Measurements from ENCODE around the gene ARHGAP9. TPM values are rescaled to one million over a fixed set of nuclear protein-coding genes. Genes with fewer than 3 reads are reported as not detected.
A peak's percentile ranks its signal among the peaks of the same experiment; 100 is the strongest.

ARHGAP9 gene
- total RNA-seq, 4 donors from 2014 or later: 3.2 to 6.3 (median 4.6) TPM

DNA sequence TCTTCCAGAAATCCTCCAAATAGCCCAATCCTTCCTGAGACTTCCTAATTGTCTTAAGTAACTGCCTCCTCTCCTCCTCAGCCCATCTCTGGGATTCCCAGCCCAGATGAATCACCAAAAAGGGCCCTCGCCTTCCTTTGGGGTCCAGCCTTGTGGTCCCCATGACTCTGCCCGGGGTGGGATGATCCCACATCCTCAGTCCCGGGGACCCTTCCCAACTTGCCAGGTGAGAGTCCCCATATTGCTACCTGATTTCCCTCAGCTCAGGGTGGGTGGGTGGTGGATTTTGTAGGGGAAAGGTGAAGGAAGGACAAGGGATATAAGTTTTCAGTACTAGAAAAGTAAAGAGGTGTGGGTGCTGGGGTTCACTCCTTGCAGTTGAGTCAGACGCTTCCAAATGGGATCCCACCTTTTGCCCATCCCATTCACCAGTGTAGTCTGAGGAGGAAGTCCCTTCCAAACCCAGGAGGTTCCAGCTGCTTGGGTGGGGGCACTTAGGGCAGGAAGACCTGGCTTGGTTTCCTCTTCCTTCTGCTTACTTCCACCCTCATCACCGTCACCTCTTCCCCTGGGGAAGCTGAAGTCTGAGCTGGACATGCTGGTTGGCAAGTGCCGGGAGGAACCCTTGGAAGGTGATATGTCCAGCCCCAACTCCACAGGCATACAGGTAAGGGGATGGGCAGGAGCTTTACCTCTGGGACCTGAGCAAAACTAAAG is 14.5 kb downstream of the ARHGAP9 start:
- Histone ChIP-seq H3K27me3 (no peaks in the 10 kb centered on the region), H3K9me3 (no peaks in the 10 kb centered on the region), H3K4me3 (replicated peaks in 1 of 3) (no peak overlapping the region), H3K36me3 (no peaks in the 10 kb centered on the region), H3K4me1 (peaks cover 11 to 14% of the 10 kb centered on the region in 2 donors), H3K27ac (no peak overlapping the region)
- 83 to 85% methylated on average over 6 of the region's 6 CpGs for WGBS, 2 donors
- DNase-seq: no peak
- intact Hi-C loops (cut with DNase I): no loop called here
- TF ChIP-seq POLR2A (IDR thresholded peaks at IDR 0.05) (no peak), CTCF (IDR thresholded peaks at IDR 0.05) (no peak)

DNA sequence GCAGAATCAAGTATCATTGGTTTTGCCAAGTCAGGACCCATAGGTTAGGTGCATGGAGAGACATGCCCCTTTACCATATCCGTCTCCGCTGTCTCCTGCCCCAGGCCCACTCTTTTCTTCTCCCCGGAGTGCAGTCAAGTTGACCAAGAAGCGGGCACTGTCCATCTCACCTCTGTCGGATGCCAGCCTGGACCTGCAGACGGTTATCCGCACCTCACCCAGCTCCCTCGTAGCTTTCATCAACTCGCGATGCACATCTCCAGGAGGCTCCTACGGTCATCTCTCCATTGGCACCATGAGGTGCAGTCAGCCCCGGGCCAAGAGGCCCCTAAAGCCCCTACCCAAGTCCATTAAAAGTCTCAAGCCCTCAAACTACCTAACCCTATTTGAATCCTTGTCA is 15.1 kb downstream of the ARHGAP9 start:
- Histone ChIP-seq H3K4me1 (peaks cover 16 to 18% of the 10 kb centered on the region in 2 donors), H3K9me3 (no peaks in the 10 kb centered on the region), H3K27ac (no peak overlapping the region), H3K4me3 (replicated peaks in 1 of 3) (no peak overlapping the region), H3K36me3 (no peaks in the 10 kb centered on the region), H3K27me3 (no peaks in the 10 kb centered on the region)
- DNase-seq: no peak
- WGBS, 2 donors: 94% methylated on average over 12 of the region's 12 CpGs
- intact Hi-C loops (cut with DNase I): no loop called here
- TF ChIP-seq CTCF (IDR thresholded peaks at IDR 0.05): no peak
- no peak for TF ChIP-seq POLR2A (IDR thresholded peaks at IDR 0.05)

- intact Hi-C loops (cut with DNase I): no loop called here
- whole genome bisulfite sequencing, 2 donors: 21 to 27% methylated on average over 5 of the region's 5 CpGs
These were observed 16.8 kb downstream of the ARHGAP9 start for GRCh38 chr12:57462912-57463253.

GRCh38 chr12:57462251-57462911 is 17.3 kb downstream of the ARHGAP9 start:
- H3K36me3 ChIP-seq: no peaks in the 10 kb centered on the region
- intact Hi-C loops (cut with DNase I): no loop called here
- 1 to 2% methylated on average over 21 to 27 of the region's 28 CpGs for WGBS, 2 donors
- peaks cover 21 to 23% of the 10 kb centered on the region in 2 donors for H3K4me1 ChIP-seq
- peak overlapping the region in 2 of 3 donors; percentile 15 to 45 for H3K4me3 ChIP-seq (replicated peaks in 1 of 3)
- H3K27me3 ChIP-seq: no peaks in the 10 kb centered on the region
- peak; percentile 83 to 88 for DNase-seq
- H3K9me3 ChIP-seq: no peaks in the 10 kb centered on the region
- TF ChIP-seq CTCF (IDR thresholded peaks at IDR 0.05) (peak; percentile 85 to 95 (median 93)), POLR2A (IDR thresholded peaks at IDR 0.05) (no peak)
- peak overlapping the region; percentile 47 to 64 (median 58) for H3K27ac ChIP-seq

More at GRCh38 chr12:57462912-57463253, 16.8 kb downstream of the ARHGAP9 start:
- Histone ChIP-seq H3K4me1 (peaks cover 21 to 23% of the 10 kb centered on the region in 2 donors), H3K4me3 (replicated peaks in 1 of 3) (no peak overlapping the region), H3K27ac (no peak overlapping the region), H3K27me3 (no peaks in the 10 kb centered on the region), H3K36me3 (no peaks in the 10 kb centered on the region), H3K9me3 (no peaks in the 10 kb centered on the region)
- TF ChIP-seq CTCF (IDR thresholded peaks at IDR 0.05) (no peak), POLR2A (IDR thresholded peaks at IDR 0.05) (no peak)
- DNase-seq: no peak

DNA sequence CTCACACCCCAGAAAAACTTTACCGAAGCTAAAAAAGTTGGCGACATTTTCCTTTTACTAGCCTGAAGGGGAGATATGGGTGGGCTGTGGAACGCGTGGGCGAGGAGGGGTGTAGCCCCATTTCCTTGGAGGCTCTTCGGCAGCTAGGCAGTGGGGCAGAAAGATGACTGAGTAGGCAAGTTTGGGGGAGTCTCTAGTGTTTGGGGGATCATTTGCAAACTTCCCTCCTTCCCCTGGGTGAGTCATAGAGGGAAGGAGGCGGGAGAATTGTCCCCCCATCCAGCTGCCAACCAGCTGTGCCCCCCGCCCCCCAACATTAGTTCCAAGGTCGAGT is 17.8 kb downstream of the ARHGAP9 start:
- intact Hi-C loops (cut with DNase I): no loop called here
- TF ChIP-seq CTCF (IDR thresholded peaks at IDR 0.05) (no peak), POLR2A (IDR thresholded peaks at IDR 0.05) (no peak)
- peaks cover 21 to 23% of the 10 kb centered on the region in 2 donors for H3K4me1 ChIP-seq

More for the DNA sequence above, 17.8 kb downstream of the ARHGAP9 start:
- H3K27me3 ChIP-seq: no peaks in the 10 kb centered on the region
- no peaks in the 10 kb centered on the region for H3K36me3 ChIP-seq
- 0 to 1% methylated on average over 9 of the region's 9 CpGs for WGBS, 2 donors
- H3K27ac ChIP-seq: peak overlapping the region in 2 of 3 donors; percentile 58 to 64
- no peak for DNase-seq
- H3K9me3 ChIP-seq: no peaks in the 10 kb centered on the region
- peak overlapping the region in 2 of 3 donors; percentile 15 to 45 for H3K4me3 ChIP-seq (replicated peaks in 1 of 3)
